GM04504 (cell line): ENCODE results near the gene HLA-DPA1.
"Not testable (repeated sequence)": the region's sequence is repeated elsewhere in the genome, so short reads cannot be mapped to it uniquely, and the experiment has no call there.

ENCODE experiments used
- DNase-seq: peaks from one replicate; pipeline ENCODE4 v3.0.0-alpha.2; 2012; ENCODE audit warnings: low read depth

HLA-DPA1 gene

DNA sequence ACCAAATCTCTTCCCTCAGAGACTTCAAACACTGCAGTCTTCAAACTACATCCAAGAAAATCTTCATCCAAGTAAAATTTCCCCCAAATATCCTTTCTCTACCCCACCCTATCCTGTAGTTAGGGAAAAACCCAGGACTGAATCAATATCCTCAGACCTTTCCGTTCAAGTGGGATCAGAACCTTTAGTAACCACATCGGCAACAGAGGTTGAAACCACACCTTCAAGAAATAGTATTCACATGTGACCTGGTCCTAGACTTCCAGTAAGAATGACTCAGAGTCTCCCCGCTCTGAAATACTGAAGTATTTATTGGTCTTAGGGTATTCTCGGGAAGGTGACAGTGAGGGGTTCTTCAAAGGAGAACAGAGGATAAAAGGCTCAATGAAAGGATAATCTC lies 8.7 kb downstream of the HLA-DPA1 start:
- no peak for DNase-seq

DNA sequence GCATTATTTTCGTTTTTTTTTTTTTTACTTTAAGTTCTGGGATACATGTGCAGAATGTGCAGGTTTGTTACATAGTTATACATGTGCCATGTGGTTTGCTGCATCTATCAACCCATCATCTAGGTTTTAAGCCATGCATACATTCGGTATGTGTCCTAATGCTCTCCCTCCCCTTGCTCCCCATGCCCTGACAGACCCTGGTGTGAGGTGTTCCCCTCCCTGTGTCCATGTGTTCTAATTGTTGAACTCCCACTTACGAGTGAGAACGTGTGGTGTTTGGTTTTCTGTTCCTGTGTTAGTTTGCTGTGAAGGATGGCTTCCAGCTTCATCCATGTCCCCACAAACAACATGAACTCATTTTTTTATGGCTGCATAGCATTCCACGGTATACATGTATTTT lies 10.0 kb downstream of the HLA-DPA1 start:
- not testable (repeated sequence) for DNase-seq

- DNase-seq, result no peak
These were observed 11.5 kb downstream of the HLA-DPA1 start for GRCh38 chr6:33061987-33062386.

DNA sequence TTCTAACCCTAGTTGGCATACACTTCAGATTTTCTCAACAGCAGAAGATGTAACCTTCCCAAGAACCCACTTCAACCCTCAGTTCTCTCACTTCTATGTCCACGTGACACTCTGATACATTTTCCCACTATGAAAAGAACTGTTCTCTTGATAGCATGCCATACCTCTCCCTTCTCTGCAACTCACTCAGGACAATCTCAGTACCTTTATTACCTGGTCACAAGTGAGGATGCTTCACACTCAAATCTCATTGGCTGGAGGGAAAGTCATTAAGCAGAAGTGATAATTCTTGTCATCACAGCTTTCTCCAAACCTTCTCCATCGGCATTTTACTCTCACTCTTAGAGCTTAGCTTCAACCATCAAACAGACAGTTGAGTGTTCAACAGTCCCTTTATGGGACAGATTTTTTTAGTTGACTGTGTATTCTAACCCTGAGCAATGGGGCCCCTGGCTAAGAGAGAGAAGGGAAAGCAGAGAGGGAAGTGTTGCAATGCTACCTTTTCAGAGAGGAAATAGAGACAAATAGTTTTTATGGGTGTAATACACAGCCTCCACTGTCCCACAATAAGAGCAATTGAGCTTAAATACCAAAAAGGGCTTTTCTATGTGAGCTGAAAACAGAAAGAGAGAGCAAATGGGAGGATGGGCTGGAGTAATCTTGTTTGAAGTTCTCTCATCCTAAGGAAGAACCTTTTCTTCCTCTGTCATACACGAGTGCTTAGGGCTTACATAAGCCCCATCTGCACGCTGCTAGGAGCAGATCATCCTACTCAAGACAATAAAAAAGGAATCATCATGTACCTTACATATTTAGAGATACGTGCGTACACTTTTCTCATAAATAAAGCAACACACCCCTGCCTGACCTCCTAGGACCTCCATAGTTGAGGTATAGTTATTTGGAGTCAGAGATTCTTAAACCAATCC lies 16.0 kb downstream of the HLA-DPA1 start:
- DNase-seq, result no peak

- DNase-seq, result no peak
These were observed 20.2 kb downstream of the HLA-DPA1 start for GRCh38 chr6:33053230-33053629.

DNA sequence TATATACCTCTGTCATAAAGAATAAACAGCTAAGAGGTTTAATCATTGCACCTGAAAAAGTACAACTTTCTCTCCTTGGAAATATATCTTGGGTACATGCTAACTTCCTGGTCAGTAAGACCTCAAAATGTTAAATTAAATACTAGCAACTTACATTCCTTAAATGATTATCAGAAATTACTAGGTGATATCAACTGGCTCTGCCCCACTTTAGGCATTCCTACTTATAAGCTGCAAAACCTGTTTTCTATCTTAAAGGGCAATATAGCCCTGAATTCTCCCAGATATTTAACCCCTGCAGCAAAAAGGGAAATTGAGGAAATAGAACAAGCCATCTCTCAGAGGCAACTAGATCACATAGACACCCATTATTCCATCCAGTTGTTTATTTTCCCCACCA lies 20.8 kb downstream of the HLA-DPA1 start:
- no peak for DNase-seq

DNA sequence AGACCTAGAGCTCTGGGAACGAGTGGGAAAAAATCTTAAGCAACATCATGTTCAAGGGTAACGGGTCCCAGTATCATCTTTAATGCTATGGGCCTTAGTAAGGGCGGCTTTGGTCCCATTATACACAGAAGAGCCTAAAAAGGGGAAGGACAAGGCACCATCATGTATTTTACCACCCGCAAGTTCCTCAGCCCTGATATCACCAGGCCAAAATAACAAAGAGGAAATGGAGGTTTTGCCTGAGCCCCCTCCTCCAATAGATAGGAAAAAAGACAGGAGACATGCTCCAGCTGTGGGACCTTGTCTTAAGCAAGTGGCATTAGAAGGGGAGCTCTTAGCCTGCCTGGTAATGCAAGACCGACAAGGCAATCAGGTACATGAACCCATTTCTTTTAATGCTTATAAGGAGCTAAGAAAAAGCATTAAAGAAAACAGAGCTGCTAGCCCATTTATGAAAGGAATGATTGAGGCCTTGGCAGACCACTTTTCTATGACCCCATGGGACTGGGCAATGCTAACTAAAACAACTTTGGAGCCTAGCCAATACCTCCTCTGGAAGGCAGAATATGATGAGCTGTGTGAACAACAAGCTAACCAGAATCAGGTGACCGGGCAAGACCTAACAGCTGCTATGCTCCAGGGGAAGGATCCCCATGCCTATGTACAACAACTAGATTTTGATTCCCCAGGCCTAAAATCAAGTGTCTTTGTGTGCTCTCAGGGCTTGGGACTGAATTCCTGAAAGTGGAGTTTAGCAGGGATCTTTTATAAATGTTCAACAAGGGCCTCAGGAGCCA lies 23.2 kb downstream of the HLA-DPA1 start:
- no peak for DNase-seq

DNA sequence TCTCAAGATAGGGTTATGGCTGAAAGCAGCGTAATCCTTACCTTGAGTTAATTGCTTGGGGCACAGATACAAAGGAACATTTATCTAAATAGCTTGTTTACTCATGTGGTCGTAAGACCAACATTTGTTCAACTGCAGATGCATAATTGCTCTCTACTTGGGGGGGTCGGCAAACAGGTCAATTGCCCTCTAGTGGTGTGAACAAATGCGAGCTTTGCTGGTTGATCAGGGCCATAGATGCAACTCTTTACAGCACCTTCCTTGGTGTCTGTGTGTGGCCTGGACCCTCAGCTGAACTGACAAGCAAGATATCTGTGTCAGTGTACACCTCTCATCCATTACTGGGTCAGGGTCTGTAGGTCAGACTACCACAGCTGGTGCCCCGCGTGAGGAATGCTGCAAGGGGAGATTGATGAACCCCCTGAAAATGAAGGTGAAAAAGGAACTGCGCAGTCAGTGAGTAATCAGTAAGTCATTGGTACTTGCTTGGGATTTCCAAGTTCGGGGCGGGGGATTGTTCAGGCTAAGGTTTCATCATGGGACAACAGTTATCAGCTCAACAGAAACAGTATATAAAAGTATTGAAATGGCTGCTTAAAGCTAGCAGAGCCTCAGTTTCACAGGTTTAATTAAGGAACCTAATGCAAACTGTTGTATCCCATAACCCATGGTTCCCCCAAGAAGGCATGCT lies 24.0 kb downstream of the HLA-DPA1 start:
- no peak for DNase-seq

- DNase-seq, result no peak
These were observed 33.3 kb downstream of the HLA-DPA1 start for GRCh38 chr6:33040157-33040556.

GRCh38 chr6:33036535-33036934 lies 36.9 kb downstream of the HLA-DPA1 start:
- no peak for DNase-seq

GRCh38 chr6:33034554-33034953 lies 38.9 kb downstream of the HLA-DPA1 start:
- DNase-seq, result no peak

GRCh38 chr6:33030245-33030644 lies 43.2 kb downstream of the HLA-DPA1 start:
- DNase-seq, result no peak

GRCh38 chr6:33029328-33030184 lies 43.9 kb downstream of the HLA-DPA1 start:
- DNase-seq, result no peak

DNA sequence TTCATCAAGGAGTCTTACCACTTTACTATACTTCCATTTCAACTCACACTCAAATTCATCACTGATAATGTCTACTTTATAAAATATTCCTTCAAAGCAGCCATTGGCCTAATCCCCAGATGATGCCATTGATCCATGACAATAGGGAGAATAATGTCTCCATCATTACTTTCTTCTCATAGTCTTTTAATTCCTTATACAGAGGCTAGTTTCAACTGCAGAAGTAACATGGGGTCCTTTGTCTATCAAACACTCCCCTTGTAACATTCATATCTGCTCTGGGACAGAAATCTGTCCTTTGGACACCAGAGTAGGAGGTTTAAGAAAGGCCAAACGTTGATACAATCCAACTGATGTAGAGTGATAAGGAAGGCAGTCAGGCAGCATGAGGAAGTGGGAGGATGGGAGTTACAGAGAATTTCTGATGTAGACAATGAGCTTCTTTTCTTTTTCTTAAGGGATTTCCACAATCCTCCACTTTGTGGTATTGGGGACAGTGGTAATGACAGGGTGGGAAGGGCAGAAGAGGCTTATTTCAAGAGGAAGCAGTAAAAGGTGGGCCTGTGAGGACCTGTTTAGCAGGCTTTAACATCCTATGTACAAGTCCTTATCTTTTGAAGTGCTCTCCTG lies 45.1 kb downstream of the HLA-DPA1 start:
- no peak for DNase-seq

DNA sequence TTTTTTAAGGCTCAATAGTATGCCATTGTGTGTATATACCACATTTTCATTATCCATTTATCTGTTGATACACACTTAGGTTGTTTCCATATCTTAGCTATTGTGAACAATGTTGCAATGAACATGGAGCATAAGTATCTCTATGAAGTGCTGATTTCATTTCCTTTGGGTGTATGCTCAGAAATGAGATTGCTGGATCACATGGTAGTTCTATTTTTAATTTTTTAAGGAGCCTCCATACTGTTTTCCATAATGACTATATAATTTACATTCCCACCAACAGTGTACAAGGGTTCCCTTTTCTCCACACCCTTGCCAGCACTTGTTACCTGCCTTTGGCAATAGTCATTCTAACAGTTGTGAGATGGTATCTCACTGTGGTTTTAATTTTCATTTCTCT lies 48.9 kb downstream of the HLA-DPA1 start:
- no peak for DNase-seq

- DNase-seq, result no peak
These were observed 49.9 kb downstream of the HLA-DPA1 start for GRCh38 chr6:33023536-33023935.

GRCh38 chr6:33021917-33022316 lies 51.5 kb downstream of the HLA-DPA1 start:
- no peak for DNase-seq

- DNase-seq, result no peak
These were observed 54.1 kb downstream of the HLA-DPA1 start for GRCh38 chr6:33019372-33019771.

DNA sequence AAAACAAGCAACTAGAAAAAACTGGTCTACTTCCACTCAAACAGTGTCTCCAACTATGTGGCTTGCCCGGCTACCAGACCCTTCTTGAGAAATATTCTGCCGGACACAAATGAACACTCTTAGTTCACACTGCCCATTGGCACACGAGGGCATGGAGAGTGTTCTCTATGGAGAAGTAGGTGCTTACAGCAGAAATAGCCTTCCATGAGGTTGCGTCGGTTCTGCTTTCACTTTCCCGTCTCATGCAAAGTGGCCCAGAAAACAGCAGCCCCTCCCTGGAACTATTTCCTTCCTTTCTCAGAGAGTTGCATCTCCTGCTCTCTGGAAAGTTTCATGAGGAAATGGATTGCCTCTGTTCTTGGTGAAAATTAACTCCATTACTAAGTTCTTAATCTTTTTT lies 54.5 kb downstream of the HLA-DPA1 start:
- no peak for DNase-seq

DNA sequence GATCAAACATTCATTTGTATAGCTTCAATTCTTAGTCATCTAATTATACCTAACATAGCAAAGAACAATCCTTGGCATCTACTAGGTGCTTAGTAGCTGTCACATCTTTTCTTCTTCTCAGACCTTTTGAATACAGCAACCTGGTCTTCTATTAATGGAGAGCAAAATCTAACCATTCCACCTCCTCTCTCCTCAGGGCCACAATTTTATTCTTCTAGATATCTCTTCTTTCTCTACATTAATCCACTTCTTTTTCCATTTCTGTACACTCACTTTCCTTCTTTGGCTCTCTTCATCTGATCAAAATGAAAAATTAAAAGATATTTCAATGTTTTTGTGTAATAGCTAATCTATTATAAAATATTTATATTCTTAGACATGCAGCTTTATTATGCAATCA lies 55.0 kb downstream of the HLA-DPA1 start:
- DNase-seq, result no peak

GRCh38 chr6:33017694-33018353 lies 55.6 kb downstream of the HLA-DPA1 start:
- DNase-seq, result no peak
